ENCODE data around the gene ADGRF3. TPM values are rescaled to one million over a fixed set of nuclear protein-coding genes. Genes with fewer than 3 reads are reported as not detected.

ADGRF3 gene
- total RNA-seq, 1 experiment from 2014 or later: not detected

DNA sequence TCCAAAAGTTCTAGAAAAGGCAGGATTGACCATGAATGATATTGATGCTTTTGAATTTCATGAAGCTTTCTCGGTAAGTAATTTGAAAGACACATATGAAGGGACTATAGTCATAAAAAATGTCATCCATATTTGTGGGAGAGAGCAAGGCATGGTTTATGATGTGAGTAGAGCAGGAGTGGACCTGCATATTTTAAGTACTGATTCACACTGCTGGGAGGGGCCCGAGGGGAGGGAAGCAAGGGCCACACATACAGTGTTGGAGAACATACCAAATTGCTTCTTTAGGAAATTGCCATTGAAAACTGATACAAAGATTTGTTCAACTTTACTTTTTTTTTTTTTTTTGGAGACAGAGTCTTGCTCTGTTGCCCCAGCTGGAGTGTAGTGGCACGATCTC lies 62.5 kb downstream of the ADGRF3 start:
- POLR2A ChIA-PET: no interaction called here
- in situ Hi-C loops (cut with HindIII; ENCODE audit: low pct_unique_long_range_greater_than_20kb, low sequenced_read_pairs): no loop called here
- ATAC-seq (no peak), DNase-seq (ENCODE audit: low read depth, low spot score) (no peak)
- Histone ChIP-seq H3K27me3 (ENCODE audit: control insufficient read depth, insufficient read depth, low read length) (no peaks in the 10 kb centered on the region), H3K9me3 (ENCODE audit: control insufficient read depth, insufficient read depth, low read depth, low read length) (no peaks in the 10 kb centered on the region), H3K4me3 (ENCODE audit: low read depth in 2 of 2, low read length in 2 of 2) (no peak overlapping the region), H3K36me3 (ENCODE audit: control insufficient read depth, insufficient read depth, low read length) (peaks cover 22% of the 10 kb centered on the region), H3K4me1 (ENCODE audit: control insufficient read depth, insufficient read depth, low read length) (no peaks in the 10 kb centered on the region), H3K27ac (ENCODE audit: low read length) (no peak overlapping the region)
- TF ChIP-seq CTCF (IDR thresholded peaks at IDR 0.05) (no peak), POLR2AphosphoS5 (IDR thresholded peaks at IDR 0.05; ENCODE audit: low read depth, low read length) (no peak), SIN3A (IDR thresholded peaks at IDR 0.05; ENCODE audit: borderline replicate concordance, insufficient read depth, low read depth, low read length) (no peak), TCF7L2 (IDR thresholded peaks at IDR 0.05; ENCODE audit: low read depth, low read length) (no peak)
- TF ChIP-seq, protein P1, sequence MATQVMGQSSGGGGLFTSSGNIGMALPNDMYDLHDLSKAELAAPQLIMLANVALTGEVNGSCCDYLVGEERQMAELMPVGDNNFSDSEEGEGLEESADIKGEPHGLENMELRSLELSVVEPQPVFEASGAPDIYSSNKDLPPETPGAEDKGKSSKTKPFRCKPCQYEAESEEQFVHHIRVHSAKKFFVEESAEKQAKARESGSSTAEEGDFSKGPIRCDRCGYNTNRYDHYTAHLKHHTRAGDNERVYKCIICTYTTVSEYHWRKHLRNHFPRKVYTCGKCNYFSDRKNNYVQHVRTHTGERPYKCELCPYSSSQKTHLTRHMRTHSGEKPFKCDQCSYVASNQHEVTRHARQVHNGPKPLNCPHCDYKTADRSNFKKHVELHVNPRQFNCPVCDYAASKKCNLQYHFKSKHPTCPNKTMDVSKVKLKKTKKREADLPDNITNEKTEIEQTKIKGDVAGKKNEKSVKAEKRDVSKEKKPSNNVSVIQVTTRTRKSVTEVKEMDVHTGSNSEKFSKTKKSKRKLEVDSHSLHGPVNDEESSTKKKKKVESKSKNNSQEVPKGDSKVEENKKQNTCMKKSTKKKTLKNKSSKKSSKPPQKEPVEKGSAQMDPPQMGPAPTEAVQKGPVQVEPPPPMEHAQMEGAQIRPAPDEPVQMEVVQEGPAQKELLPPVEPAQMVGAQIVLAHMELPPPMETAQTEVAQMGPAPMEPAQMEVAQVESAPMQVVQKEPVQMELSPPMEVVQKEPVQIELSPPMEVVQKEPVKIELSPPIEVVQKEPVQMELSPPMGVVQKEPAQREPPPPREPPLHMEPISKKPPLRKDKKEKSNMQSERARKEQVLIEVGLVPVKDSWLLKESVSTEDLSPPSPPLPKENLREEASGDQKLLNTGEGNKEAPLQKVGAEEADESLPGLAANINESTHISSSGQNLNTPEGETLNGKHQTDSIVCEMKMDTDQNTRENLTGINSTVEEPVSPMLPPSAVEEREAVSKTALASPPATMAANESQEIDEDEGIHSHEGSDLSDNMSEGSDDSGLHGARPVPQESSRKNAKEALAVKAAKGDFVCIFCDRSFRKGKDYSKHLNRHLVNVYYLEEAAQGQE (IDR thresholded peaks at IDR 0.05; ENCODE audit: insufficient read depth in 1 of 2, low read depth in 2 of 2, low read length in 1 of 2): no peak
- CTCF ChIA-PET: no interaction called here
- intact Hi-C loops (cut with micrococcal nuclease; ENCODE audit: unreplicated experiment): no loop called here
- no TSS peak for BruUV-seq (replicated peaks)

- ATAC-seq: no peak
- ChIA-PET CTCF (no interaction called here), POLR2A (no interaction called here)
- no peak for TF ChIP-seq TCF7L2 (IDR thresholded peaks at IDR 0.05; ENCODE audit: low read depth, low read length)
- TF ChIP-seq SIN3A (IDR thresholded peaks at IDR 0.05; ENCODE audit: borderline replicate concordance, insufficient read depth, low read depth, low read length): no peak
- TF ChIP-seq POLR2AphosphoS5 (IDR thresholded peaks at IDR 0.05; ENCODE audit: low read depth, low read length): no peak
- TF ChIP-seq, protein P1 (IDR thresholded peaks at IDR 0.05; ENCODE audit: insufficient read depth in 1 of 2, low read depth in 2 of 2, low read length in 1 of 2): no peak
- no peak for TF ChIP-seq CTCF (IDR thresholded peaks at IDR 0.05)
- Histone ChIP-seq H3K9me3 (ENCODE audit: control insufficient read depth, insufficient read depth, low read depth, low read length) (no peaks in the 10 kb centered on the region), H3K36me3 (ENCODE audit: control insufficient read depth, insufficient read depth, low read length) (peaks cover 22% of the 10 kb centered on the region), H3K4me3 (ENCODE audit: low read depth in 2 of 2, low read length in 2 of 2) (no peak overlapping the region), H3K4me1 (ENCODE audit: control insufficient read depth, insufficient read depth, low read length) (no peaks in the 10 kb centered on the region), H3K27ac (ENCODE audit: low read length) (no peak overlapping the region), H3K27me3 (ENCODE audit: control insufficient read depth, insufficient read depth, low read length) (no peaks in the 10 kb centered on the region)
- no TSS peak for BruUV-seq (replicated peaks)
- intact Hi-C loops (cut with micrococcal nuclease; ENCODE audit: unreplicated experiment) (no loop called here), in situ Hi-C loops (cut with HindIII; ENCODE audit: low pct_unique_long_range_greater_than_20kb, low sequenced_read_pairs) (no loop called here)
- DNase-seq (ENCODE audit: low read depth, low spot score): no peak
Measured at GRCh38 chr2:26283606-26284005, 63.0 kb downstream of the ADGRF3 start.
